ENCODE data around the gene RING1.
A peak's percentile ranks its signal among the peaks of the same experiment; 100 is the strongest.

RING1 gene

DNA sequence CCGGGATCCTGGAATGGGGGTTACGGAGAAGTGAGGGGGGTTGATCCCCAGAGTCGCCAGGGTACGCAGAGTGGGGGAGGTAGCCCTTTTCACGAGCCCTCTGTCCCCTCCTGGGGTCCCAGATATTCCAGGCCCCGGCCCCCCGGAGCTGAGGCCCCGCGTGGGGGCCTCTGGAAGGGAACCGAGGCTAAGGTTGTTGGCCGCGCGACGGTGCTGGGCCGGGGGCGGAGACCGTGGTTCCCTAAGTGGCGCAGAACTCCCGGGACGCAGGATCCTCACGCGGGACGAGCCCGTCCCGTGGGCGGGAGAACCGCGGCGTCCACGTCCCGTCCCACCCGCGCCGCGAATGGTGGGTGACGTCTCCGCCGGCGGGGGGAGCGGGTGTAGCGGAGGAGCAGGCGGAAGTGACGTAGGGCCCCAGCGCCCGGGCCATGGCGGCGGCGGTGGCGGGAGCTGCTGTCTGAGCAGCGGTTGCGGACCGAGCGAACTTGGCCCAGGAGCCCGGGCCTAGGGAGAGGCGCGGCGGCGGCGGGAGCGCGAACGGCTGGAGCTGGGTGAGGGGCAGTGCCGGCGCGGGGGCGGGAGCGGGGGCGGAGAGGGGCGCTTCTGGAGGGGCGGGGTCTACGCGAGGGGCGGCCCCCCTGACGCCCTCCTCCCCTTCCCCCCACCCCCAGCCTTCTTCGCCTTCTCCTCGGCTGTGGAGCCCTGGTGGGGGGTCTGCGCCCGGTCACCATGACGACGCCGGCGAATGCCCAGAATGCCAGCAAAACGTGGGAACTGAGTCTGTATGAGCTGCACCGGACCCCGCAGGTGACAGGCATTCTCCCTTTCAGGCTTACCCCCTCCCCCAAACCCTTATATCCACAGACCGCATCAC is at the start of gene RING1:
Gene RING1, plus strand, starts transcription at position 410 of the 877 bp plus-strand sequence. Its CDS starts 323 bp downstream, at position 733.
- DNase-seq (ENCODE audit: low read depth) = peak; percentile 82
- TF ChIP-seq MYC (IDR thresholded peaks at IDR 0.05; ENCODE audit: low read depth, low read length) (no peak), POLR2A (IDR thresholded peaks at IDR 0.05; ENCODE audit: extremely low read depth, insufficient read length) (peak; percentile 83)
- TF ChIP-seq, protein P1, sequence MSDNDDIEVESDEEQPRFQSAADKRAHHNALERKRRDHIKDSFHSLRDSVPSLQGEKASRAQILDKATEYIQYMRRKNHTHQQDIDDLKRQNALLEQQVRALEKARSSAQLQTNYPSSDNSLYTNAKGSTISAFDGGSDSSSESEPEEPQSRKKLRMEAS (IDR thresholded peaks at IDR 0.05; ENCODE audit: low read depth, low read length) = peak; percentile 6; the same call in 1 of the 2 replicates
- peak within 1 kb of the TSS; percentile 89 for H3K4me3 ChIP-seq (ENCODE audit: low read depth, low read length)

DNA sequence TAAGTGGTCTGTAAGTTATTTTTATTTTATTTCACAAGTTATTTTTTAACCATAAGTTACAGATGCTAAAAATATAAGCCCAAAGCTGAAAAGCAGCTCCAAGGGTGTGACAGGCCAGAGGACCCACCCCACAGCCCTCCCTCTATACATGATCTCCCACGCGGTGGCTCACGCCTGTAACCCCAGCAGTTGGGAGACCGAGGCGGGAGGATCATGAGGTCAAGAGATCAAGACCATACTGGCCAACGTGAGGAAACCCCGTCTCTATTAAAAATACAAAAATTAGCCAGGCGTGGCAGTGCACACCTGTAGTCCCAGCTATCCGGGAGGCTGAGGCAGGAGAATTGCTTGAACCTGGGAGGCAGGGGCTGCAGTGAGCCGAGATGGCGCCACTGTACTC is 48.2 kb upstream of the RING1 start:
- no peak for DNase-seq (ENCODE audit: low read depth)
- TF ChIP-seq, protein P2, sequence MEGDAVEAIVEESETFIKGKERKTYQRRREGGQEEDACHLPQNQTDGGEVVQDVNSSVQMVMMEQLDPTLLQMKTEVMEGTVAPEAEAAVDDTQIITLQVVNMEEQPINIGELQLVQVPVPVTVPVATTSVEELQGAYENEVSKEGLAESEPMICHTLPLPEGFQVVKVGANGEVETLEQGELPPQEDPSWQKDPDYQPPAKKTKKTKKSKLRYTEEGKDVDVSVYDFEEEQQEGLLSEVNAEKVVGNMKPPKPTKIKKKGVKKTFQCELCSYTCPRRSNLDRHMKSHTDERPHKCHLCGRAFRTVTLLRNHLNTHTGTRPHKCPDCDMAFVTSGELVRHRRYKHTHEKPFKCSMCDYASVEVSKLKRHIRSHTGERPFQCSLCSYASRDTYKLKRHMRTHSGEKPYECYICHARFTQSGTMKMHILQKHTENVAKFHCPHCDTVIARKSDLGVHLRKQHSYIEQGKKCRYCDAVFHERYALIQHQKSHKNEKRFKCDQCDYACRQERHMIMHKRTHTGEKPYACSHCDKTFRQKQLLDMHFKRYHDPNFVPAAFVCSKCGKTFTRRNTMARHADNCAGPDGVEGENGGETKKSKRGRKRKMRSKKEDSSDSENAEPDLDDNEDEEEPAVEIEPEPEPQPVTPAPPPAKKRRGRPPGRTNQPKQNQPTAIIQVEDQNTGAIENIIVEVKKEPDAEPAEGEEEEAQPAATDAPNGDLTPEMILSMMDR (IDR thresholded peaks at IDR 0.05; ENCODE audit: low read depth, low read length) = no peak
- no peak for TF ChIP-seq POLR2A (IDR thresholded peaks at IDR 0.05; ENCODE audit: extremely low read depth, insufficient read length)
- TF ChIP-seq, protein P1 (IDR thresholded peaks at IDR 0.05; ENCODE audit: low read depth, low read length) = no peak
- H3K4me3 ChIP-seq (ENCODE audit: low read depth, low read length) = no peak overlapping the region

DNA sequence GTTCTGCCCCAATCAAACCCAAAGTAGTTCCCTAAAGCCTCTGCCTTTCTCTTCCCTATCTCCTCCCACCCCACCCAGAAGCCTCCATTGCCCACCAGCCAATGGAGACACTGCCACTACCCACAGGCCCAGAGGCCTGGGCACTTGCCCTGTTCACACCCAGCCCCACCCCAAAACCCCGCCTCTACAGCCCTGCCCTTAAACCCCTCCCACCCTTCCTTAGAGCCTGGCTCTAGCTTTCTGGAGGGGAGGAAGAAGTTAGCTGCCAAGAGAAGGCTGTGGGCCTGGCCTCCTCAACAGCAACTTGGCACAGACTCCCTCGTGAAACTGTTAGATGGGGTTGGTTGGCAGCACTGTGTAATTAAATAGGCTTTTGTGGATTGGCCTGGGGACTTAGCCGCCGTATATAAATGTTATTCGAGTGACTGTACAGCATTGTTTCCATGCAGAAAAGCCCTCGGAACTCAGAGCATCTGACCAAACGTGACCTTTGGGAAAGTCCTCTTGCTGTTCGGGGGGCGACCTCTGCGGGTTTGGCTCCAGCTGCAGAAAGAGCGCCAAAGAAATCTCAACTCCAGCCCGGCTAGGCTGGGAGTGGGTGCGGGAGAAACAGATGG is 47.5 kb upstream of the RING1 start:
- H3K4me3 ChIP-seq (ENCODE audit: low read depth, low read length) = no peak overlapping the region
- DNase-seq (ENCODE audit: low read depth) = peak; percentile 73
- TF ChIP-seq, protein P2 (IDR thresholded peaks at IDR 0.05; ENCODE audit: low read depth, low read length) = no peak
- TF ChIP-seq MYC (IDR thresholded peaks at IDR 0.05; ENCODE audit: low read depth, low read length) = no peak
- TF ChIP-seq, protein P1 (IDR thresholded peaks at IDR 0.05; ENCODE audit: low read depth, low read length) = no peak
- TF ChIP-seq POLR2A (IDR thresholded peaks at IDR 0.05; ENCODE audit: extremely low read depth, insufficient read length) = no peak

DNA sequence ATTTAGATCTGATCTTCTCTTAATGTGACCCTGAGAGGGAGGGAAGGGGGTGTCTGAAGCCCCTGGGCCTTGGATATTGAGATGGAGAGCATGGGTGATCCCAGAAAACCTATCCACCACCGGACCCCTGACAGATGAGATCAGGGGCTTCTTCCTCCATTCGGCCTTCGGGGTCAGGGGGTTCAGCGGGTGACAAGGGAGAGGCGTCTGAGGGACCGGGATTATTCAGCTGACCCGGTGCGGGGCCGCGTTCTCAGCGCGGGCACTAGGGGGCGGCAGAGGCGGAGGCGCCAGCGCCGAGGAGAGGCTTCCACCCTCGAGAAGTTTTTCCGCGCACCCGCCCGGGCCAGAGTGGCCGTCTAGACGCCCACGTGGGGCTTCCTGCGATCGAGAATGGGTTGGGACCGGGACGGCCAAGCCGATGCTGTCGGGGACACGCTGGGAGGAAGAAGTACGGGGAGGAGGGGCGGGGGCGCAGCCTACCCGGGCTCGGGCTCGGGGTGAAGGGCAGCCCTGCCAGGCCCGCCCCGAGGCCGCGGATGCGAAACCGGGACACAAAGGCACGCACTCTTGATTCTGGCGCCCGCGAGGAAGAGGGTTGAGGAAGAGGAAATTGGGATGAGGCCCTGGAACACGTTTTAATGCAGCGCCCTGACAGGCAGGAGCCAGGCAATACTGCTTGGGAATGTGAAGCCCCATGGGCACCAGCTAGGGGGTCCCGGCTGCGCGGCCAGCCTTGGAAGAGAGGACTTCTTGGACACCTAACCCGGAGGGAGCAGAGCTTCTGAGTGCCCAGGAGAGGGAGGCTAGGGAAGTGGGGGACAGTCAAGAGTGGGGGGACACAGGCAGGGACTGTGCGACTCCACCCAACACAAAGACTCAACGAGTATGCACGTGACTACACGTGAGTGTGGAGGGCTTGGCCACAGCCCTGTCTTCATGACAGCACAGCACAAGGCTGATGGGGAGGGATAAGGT is 46.7 kb upstream of the RING1 start:
- no peak overlapping the region for H3K4me3 ChIP-seq (ENCODE audit: low read depth, low read length)
- DNase-seq (ENCODE audit: low read depth) = peak; percentile 71

DNA sequence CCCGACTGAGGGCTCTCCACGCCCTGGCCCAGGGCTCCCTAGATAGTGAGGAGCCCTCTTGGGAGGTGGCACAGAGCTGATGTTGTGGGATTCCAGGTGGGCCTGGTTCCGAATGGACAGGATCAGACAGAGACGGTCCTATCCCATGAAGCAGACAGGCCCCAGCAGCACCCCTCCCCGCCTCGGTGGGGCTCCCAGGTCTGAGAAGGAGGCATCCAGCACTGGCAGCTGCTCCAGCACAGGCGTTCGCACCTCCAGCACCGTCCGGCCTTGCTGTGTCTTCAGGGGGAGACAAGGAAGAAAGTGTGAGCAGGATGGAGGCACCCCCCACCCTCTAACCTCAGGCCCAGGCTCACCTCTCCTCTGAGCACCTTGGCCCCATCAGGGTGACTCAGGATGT is 44.8 kb upstream of the RING1 start:
- no peak for DNase-seq (ENCODE audit: low read depth)
- TF ChIP-seq MYC (IDR thresholded peaks at IDR 0.05; ENCODE audit: low read depth, low read length) (no peak), POLR2A (IDR thresholded peaks at IDR 0.05; ENCODE audit: extremely low read depth, insufficient read length) (no peak)
- TF ChIP-seq, protein P1 (IDR thresholded peaks at IDR 0.05; ENCODE audit: low read depth, low read length) = no peak
- TF ChIP-seq, protein P2 (IDR thresholded peaks at IDR 0.05; ENCODE audit: low read depth, low read length) = no peak
- no peak overlapping the region for H3K4me3 ChIP-seq (ENCODE audit: low read depth, low read length)

More for the DNA sequence above, 46.7 kb upstream of the RING1 start:
- TF ChIP-seq POLR2A (IDR thresholded peaks at IDR 0.05; ENCODE audit: extremely low read depth, insufficient read length) (no peak), MYC (IDR thresholded peaks at IDR 0.05; ENCODE audit: low read depth, low read length) (no peak)
- TF ChIP-seq, protein P2 (IDR thresholded peaks at IDR 0.05; ENCODE audit: low read depth, low read length) = peak; percentile 89
- TF ChIP-seq, protein P1 (IDR thresholded peaks at IDR 0.05; ENCODE audit: low read depth, low read length) = peak; percentile 33; the same call in 1 of the 2 replicates

All from NB4 (cell line).